CD1c-positive myeloid dendritic cell (primary cell): ENCODE results near the gene SPTLC2.

Source experiments
- DNase-seq: peaks from one replicate; pipeline ENCODE4 v3.0.0-alpha.2; 2016; ENCODE audit errors: extremely low spot score

SPTLC2 gene

GRCh38 chr14:77623201-77623600 is 6.8 kb upstream of the SPTLC2 start:
- no peak for DNase-seq

- DNase-seq = no peak
Observed at GRCh38 chr14:77622366-77622961, 6.0 kb upstream of the SPTLC2 start.

- no peak for DNase-seq
Observed at GRCh38 chr14:77620222-77620870, 3.9 kb upstream of the SPTLC2 start.

- DNase-seq = no peak
Observed at GRCh38 chr14:77618381-77618970, 2.0 kb upstream of the SPTLC2 start.

GRCh38 chr14:77616133-77616453 is 344 bp downstream of the SPTLC2 start:
- DNase-seq = no peak

GRCh38 chr14:77615361-77616132 is 890 bp downstream of the SPTLC2 start:
- no peak for DNase-seq

GRCh38 chr14:77613201-77613600 is 3.2 kb downstream of the SPTLC2 start:
- DNase-seq = no peak

- no peak for DNase-seq
Observed at GRCh38 chr14:77612011-77612620, 4.3 kb downstream of the SPTLC2 start.

- DNase-seq = no peak
Observed at GRCh38 chr14:77610553-77610952, 5.9 kb downstream of the SPTLC2 start.

- no peak for DNase-seq
Observed at GRCh38 chr14:77609922-77610321, 6.5 kb downstream of the SPTLC2 start.

GRCh38 chr14:77607741-77608302 is 8.6 kb downstream of the SPTLC2 start:
- no peak for DNase-seq

GRCh38 chr14:77605392-77605972 is 11.0 kb downstream of the SPTLC2 start:
- DNase-seq = no peak

- peak; percentile 43 for DNase-seq
Observed at GRCh38 chr14:77603654-77604255, 12.7 kb downstream of the SPTLC2 start.

- no peak for DNase-seq
Observed at GRCh38 chr14:77603031-77603430, 13.4 kb downstream of the SPTLC2 start.

GRCh38 chr14:77601846-77602619 is 14.4 kb downstream of the SPTLC2 start:
- no peak for DNase-seq

GRCh38 chr14:77599889-77600288 is 16.5 kb downstream of the SPTLC2 start:
- DNase-seq = no peak

- DNase-seq = no peak
Observed at GRCh38 chr14:77598366-77599070, 17.9 kb downstream of the SPTLC2 start.

GRCh38 chr14:77593501-77593961 is 22.9 kb downstream of the SPTLC2 start:
- peak; percentile 85 for DNase-seq

- peak; percentile 13 for DNase-seq
Observed at GRCh38 chr14:77590845-77591485, 25.5 kb downstream of the SPTLC2 start.
